ENCODE results near the gene TNFRSF19.

Gene TNFRSF19

GRCh38 chr13:23599083-23599925 lies 29.1 kb downstream of the TNFRSF19 start:
- TF ChIP-seq CTCF (IDR thresholded peaks at IDR 0.05; ENCODE audit: low read length, missing control alignments): no peak
- no peak overlapping the region for H3K4me3 ChIP-seq (replicated peaks; ENCODE audit: low read depth, low read length)
- no peak for DNase-seq (ENCODE audit: low read depth)

GRCh38 chr13:23600100-23600499 lies 29.9 kb downstream of the TNFRSF19 start:
- no peak for DNase-seq (ENCODE audit: low read depth)
- TF ChIP-seq CTCF (IDR thresholded peaks at IDR 0.05; ENCODE audit: low read length, missing control alignments): no peak

GRCh38 chr13:23600534-23600933 lies 30.3 kb downstream of the TNFRSF19 start:
- no peak for TF ChIP-seq CTCF (IDR thresholded peaks at IDR 0.05; ENCODE audit: low read length, missing control alignments)
- H3K4me3 ChIP-seq (replicated peaks; ENCODE audit: low read depth, low read length): no peak overlapping the region
- DNase-seq (ENCODE audit: low read depth): no peak

More at GRCh38 chr13:23600100-23600499, 29.9 kb downstream of the TNFRSF19 start:
- H3K4me3 ChIP-seq (replicated peaks; ENCODE audit: low read depth, low read length): no peak overlapping the region

- no peak for DNase-seq (ENCODE audit: low read depth)
- TF ChIP-seq CTCF (IDR thresholded peaks at IDR 0.05; ENCODE audit: low read length, missing control alignments): no peak
- H3K4me3 ChIP-seq (replicated peaks; ENCODE audit: low read depth, low read length): no peak overlapping the region
Observed at GRCh38 chr13:23605831-23606230, 35.6 kb downstream of the TNFRSF19 start.

GRCh38 chr13:23608138-23608537 lies 37.9 kb downstream of the TNFRSF19 start:
- no peak overlapping the region for H3K4me3 ChIP-seq (replicated peaks; ENCODE audit: low read depth, low read length)
- TF ChIP-seq CTCF (IDR thresholded peaks at IDR 0.05; ENCODE audit: low read length, missing control alignments): no peak

GRCh38 chr13:23608701-23609413 lies 38.6 kb downstream of the TNFRSF19 start:
- TF ChIP-seq CTCF (IDR thresholded peaks at IDR 0.05; ENCODE audit: low read length, missing control alignments): no peak
- no peak overlapping the region for H3K4me3 ChIP-seq (replicated peaks; ENCODE audit: low read depth, low read length)
- no peak for DNase-seq (ENCODE audit: low read depth)

More at GRCh38 chr13:23608138-23608537, 37.9 kb downstream of the TNFRSF19 start:
- DNase-seq (ENCODE audit: low read depth): no peak

Data from fibroblast of pulmonary artery (primary cell).